ENCODE results near the gene NEURL3.
"Not testable (repeated sequence)": the region's sequence is repeated elsewhere in the genome, so short reads cannot be mapped to it uniquely, and the experiment has no call there.

Gene NEURL3

DNA sequence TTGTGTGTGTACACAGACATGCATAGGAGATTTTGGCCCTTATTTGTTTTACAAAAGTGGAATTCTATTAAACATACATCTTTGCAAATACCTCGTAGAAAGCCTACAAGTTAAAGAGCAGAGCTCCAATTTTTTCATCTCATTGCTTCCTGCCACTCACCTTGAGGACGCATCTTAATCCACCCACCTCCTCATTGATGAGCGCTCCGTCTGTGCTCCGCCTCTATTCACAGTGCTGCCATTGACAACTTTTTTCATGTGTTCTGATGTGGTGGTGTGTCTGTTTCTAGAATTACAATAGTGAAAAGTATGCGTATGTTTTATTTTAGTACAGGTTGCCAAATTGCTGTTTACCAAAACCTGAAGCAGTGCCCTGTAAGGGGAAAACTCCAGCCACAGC is 36.3 kb downstream of the NEURL3 start:
- H3K27ac ChIP-seq = no peak overlapping the region
- no peak for TF ChIP-seq ZFX (IDR thresholded peaks at IDR 0.05; ENCODE audit: borderline replicate concordance)
- TF ChIP-seq, protein P1, sequence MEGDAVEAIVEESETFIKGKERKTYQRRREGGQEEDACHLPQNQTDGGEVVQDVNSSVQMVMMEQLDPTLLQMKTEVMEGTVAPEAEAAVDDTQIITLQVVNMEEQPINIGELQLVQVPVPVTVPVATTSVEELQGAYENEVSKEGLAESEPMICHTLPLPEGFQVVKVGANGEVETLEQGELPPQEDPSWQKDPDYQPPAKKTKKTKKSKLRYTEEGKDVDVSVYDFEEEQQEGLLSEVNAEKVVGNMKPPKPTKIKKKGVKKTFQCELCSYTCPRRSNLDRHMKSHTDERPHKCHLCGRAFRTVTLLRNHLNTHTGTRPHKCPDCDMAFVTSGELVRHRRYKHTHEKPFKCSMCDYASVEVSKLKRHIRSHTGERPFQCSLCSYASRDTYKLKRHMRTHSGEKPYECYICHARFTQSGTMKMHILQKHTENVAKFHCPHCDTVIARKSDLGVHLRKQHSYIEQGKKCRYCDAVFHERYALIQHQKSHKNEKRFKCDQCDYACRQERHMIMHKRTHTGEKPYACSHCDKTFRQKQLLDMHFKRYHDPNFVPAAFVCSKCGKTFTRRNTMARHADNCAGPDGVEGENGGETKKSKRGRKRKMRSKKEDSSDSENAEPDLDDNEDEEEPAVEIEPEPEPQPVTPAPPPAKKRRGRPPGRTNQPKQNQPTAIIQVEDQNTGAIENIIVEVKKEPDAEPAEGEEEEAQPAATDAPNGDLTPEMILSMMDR (IDR thresholded peaks at IDR 0.05) = no peak

DNA sequence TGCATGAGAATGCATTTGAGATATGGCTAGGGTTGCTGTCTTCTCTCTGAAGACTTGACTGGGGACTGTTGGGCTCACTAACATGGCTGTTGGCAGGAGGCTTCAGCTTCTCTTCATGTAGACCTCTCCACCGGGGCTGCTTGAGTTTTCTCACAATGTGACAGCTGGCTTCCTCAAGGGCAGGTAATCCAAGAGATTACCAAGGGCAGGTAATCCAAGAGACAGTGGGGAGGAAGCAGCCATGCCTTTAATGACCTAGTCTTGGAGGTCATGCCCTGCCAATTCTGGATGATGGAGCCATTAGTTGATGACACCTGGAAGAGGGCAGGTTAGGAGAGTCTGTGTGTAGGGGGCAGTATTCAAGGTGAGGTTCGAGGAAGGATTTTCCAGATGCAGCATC is 40.5 kb downstream of the NEURL3 start:
- H3K27ac ChIP-seq = no peak overlapping the region
- TF ChIP-seq ZFX (IDR thresholded peaks at IDR 0.05; ENCODE audit: borderline replicate concordance) = no peak
- TF ChIP-seq, protein P1 (IDR thresholded peaks at IDR 0.05) = no peak

DNA sequence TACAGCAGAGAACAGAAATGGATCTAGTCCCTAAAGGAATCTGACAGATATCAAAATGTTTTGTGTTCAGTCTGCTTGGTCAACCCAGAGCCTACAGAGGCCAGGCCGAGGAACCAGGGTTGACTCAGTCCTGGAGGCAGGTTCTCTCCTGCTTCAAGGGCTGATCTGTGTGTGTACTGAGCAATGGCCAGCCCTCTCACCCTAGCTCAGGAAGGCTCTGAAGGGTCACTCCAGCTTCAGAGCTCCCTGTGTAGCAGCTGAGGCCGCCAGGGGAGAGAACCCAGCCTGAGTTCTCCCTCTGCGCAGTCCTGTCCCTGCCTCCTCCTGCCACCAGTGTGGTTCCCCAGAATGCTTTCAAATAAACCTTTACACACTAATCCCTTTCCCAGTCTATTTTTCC is 41.1 kb downstream of the NEURL3 start:
- TF ChIP-seq, protein P1 (IDR thresholded peaks at IDR 0.05) = no peak
- H3K27ac ChIP-seq = no peak overlapping the region

DNA sequence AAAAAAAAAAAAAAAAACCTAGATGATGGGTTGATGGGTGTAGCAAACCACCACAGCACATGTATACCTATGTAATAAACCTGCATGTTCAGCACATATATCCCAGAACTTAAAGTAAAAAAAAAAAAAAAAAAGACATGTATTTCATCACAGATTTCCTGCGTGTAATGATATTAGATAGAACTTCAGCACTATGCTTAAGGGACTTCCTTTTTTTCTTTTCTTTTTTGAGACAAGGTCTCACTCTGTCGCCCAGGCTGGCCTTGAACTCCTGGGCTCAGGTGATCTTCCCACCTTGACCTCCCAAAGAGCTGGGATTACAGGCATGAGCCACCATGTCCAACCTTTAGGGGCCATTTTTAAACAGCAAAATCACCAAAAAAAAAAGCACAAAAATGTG is 42.0 kb downstream of the NEURL3 start:
- H3K27ac ChIP-seq = no peak overlapping the region
- TF ChIP-seq ZFX (IDR thresholded peaks at IDR 0.05; ENCODE audit: borderline replicate concordance) = no peak
- TF ChIP-seq, protein P1 (IDR thresholded peaks at IDR 0.05) = no peak

DNA sequence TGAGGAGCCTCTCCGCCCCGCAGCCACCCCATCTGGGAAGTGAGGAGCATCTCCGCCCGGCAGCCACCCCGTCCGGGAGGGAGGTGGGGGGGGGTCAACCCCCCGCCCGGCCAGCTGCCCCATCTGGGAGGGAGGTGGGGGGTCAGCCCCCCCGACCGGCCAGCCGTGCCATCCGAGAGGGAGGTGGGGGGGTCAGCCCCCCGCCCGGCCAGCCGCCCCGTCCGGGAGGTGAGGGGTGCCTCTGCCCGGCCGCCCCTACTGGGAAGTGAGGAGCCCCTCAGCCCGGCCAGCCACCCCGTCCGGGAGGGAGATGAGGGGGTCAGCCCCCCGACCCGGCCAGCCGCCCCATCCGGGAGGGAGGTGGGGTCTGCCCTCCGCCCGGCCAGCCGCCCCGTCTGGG is 43.5 kb downstream of the NEURL3 start:
- H3K27ac ChIP-seq = not testable (repeated sequence)

DNA sequence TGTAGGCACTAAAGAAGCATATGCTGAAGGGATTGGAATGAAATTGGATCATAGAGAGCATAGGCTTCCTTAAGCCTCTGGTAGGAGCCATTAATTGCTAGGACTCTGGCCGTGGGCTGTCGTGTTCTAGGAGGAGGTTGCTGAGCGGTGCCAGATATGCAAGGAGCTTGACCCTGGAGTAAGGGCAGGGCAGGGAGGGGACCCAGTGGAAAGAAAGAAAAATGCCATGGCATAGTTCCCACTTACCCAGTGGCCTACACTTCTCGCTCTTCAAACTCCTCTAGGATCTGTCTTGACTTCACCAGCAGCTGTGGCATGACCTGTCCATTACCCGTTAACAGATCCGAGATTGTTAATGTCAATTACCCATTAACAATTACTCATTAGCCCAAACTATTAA is 53.1 kb downstream of the NEURL3 start:
- H3K27ac ChIP-seq = no peak overlapping the region
- TF ChIP-seq, protein P1 (IDR thresholded peaks at IDR 0.05) = no peak
- TF ChIP-seq ZFX (IDR thresholded peaks at IDR 0.05; ENCODE audit: borderline replicate concordance) = no peak

DNA sequence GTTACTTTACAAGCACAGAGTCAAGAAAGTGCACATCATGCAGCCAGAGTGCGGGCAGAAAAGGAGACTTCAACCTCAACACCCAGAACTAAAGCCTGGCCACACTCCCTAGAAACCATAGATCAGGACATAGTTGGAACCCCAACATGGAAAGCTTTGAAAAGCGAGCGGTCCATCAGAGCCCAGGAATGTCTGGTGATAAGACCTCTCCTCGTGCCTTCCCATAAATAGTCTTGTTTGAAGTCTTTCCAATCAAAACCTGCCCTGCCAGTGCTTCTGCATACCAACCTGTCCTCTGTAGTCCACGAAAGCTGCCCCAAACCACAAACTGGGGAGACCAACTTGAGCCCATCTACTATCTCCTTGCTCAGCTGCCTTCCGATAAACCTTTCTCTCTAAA is 55.5 kb downstream of the NEURL3 start:
- TF ChIP-seq, protein P1 (IDR thresholded peaks at IDR 0.05) = no peak
- no peak for TF ChIP-seq ZFX (IDR thresholded peaks at IDR 0.05; ENCODE audit: borderline replicate concordance)
- H3K27ac ChIP-seq = no peak overlapping the region

DNA sequence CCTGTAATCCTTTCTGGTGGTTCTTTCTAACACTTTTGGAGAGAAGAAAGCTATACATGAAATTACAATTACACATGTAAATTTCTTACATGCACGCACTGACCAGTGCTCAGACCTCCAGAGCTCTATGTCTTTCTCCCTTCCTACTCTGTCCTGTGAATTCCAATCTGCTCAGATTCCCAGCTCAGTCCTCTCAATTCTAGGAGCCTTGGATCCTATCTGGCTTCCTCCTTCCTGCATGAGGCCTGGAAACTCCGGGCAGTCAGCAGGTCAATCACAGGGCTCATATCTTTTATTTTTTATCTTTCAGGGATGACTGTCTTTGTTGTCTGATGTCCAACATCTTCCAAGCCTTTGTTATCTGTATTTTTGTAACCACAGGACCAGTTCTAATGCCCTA is 56.0 kb downstream of the NEURL3 start:
- TF ChIP-seq ZFX (IDR thresholded peaks at IDR 0.05; ENCODE audit: borderline replicate concordance) = no peak
- no peak overlapping the region for H3K27ac ChIP-seq

DNA sequence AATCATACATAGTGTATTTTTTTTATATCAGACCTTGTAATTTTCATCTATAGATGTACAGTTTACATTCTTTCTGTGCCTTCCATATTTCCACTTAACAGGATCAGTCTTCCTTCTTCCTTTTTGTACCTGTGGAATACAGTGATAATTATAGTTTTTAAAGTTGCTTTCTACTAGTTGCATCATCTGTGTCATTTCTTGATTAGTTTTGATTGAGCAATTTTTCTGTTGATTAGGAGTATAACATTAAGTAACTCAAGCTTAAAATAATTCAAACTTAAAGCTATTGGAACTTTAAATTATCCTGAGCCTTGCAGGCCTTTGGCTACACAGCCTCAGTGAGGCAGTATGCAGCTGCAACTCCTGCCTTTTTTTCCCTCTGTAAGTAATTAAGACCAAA is 57.4 kb downstream of the NEURL3 start:
- TF ChIP-seq ZFX (IDR thresholded peaks at IDR 0.05; ENCODE audit: borderline replicate concordance) = no peak
- TF ChIP-seq, protein P1 (IDR thresholded peaks at IDR 0.05) = no peak
- no peak overlapping the region for H3K27ac ChIP-seq

All from 22Rv1 (cell line).